HepG2 (cell line): ENCODE measurements around the gene GP1BA. TPM values are rescaled to one million over a fixed set of nuclear protein-coding genes. Genes with fewer than 3 reads are reported as not detected.

Source experiments
- ASH2L ChIP-seq: fragments of 300-600, 200-600 bp; sonication (generic); IDR thresholded peaks from 2 replicates; pipeline ENCODE4 v1.7.0; 2017; ENCODE audit warnings: low read depth, mild to moderate bottlenecking, moderate library complexity, mixed read lengths, low read length; ENCODE audit not compliant: insufficient read length
- HNRNPLL ChIP-seq: fragments of 200-400 bp; formaldehyde crosslinking; IDR thresholded peaks from 2 replicates; pipeline ENCODE4 v1.6.1; 2017; ENCODE audit warnings: mild to moderate bottlenecking, low read depth, low read length; ENCODE audit not compliant: poor library complexity, severe bottlenecking
- HOXA5 ChIP-seq: sonication (generic); formaldehyde crosslinking; IDR thresholded peaks from 2 replicates; pipeline ENCODE4 v1.4.0; 2020; ENCODE audit warnings: missing genetic modification reagents
- ISL2 ChIP-seq: sonication (generic); formaldehyde crosslinking; IDR thresholded peaks from 2 replicates; pipeline ENCODE4 v1.5.0; 2020; ENCODE audit warnings: missing genetic modification reagents
- KMT2A ChIP-seq: sonication (generic); formaldehyde crosslinking; IDR thresholded peaks from 2 replicates; pipeline ENCODE4 v1.4.0; 2020; ENCODE audit warnings: missing genetic modification reagents
- SAFB2 ChIP-seq: sonication (generic); formaldehyde crosslinking; IDR thresholded peaks from 2 replicates; pipeline ENCODE4 v1.5.1; 2020; ENCODE audit warnings: missing genetic modification reagents, low read depth, mild to moderate bottlenecking, borderline replicate concordance
- SKI ChIP-seq: fragments of 450-650 bp; IDR thresholded peaks from one replicate; pipeline ENCODE4 v1.6.1; 2018; ENCODE audit warnings: mild to moderate bottlenecking; ENCODE audit not compliant: partially characterized antibody
- SNAI1 ChIP-seq: sonication (generic); formaldehyde crosslinking; IDR thresholded peaks from 2 replicates; pipeline ENCODE4 v1.5.0; 2020; ENCODE audit warnings: mild to moderate bottlenecking, missing genetic modification reagents, borderline replicate concordance
- TAF1 ChIP-seq: sonication (generic); formaldehyde crosslinking; IDR thresholded peaks from 2 replicates; pipeline ENCODE4 v1.4.0; 2020; ENCODE audit warnings: missing genetic modification reagents
- ZBED4 ChIP-seq: sonication (generic); formaldehyde crosslinking; IDR thresholded peaks from 2 replicates; pipeline ENCODE4 v1.4.0; 2020; ENCODE audit warnings: missing genetic modification reagents, borderline replicate concordance
- ZNF326 ChIP-seq: sonication (generic); formaldehyde crosslinking; IDR thresholded peaks from 2 replicates; pipeline ENCODE4 v1.4.0; 2020; ENCODE audit warnings: missing genetic modification reagents, borderline replicate concordance
- ZNF567 ChIP-seq: sonication (generic); formaldehyde crosslinking; IDR thresholded peaks from 2 replicates; pipeline ENCODE4 v1.8.1; 2023; ENCODE audit warnings: mild to moderate bottlenecking, missing genetic modification reagents, borderline replicate concordance
- ZNF776 ChIP-seq: sonication (generic); formaldehyde crosslinking; IDR thresholded peaks from 2 replicates; pipeline ENCODE4 v1.4.0; 2020; ENCODE audit warnings: mild to moderate bottlenecking, missing genetic modification reagents
- ZNF777 ChIP-seq: sonication (generic); formaldehyde crosslinking; IDR thresholded peaks from 2 replicates; pipeline ENCODE4 v1.4.0; 2020; ENCODE audit warnings: missing genetic modification reagents
- ZSCAN21 ChIP-seq: sonication (generic); formaldehyde crosslinking; IDR thresholded peaks from 2 replicates; pipeline ENCODE4 v1.8.0; 2022; ENCODE audit warnings: mild to moderate bottlenecking, missing genetic modification reagents, moderate library complexity, borderline replicate concordance
- polyA plus RNA-seq, 8 experiments: library from polyadenylated mRNA; depleted of rRNA in 3 of 8; stranded (reverse) in 7 of 8; unstranded in 1 of 8; fragments of >200 nt; fragmentation: Illumina TruSeq in 4 of 8; extraction: Trizol in 4 of 8; gene quantifications; 2 replicates each; pipeline versions ENCODE4 v1.2.1 to v1.2.3, GENCODE V29; 2011 to 2016; ENCODE audit warnings: low read depth in 4 of 8, missing spikeins in 1 of 8, mixed read lengths in 1 of 8; ENCODE audit not compliant: insufficient read depth in 1 of 8
- total RNA-seq, 5 experiments: library from RNA; depleted of rRNA; stranded (reverse); fragments of >200 nt; fragmentation: Illumina TruSeq; extraction: Trizol; gene quantifications; 2 replicates each; pipeline ENCODE4 v1.2.3, GENCODE V29; 2016; ENCODE audit warnings: low read depth in 1 of 5
- TF ChIP-seq, protein P1 (sequence below): IDR thresholded peaks from 2 replicates; pipeline ENCODE4 v1.6.1; 2012; ENCODE audit warnings: inconsistent platforms
- TF ChIP-seq, protein P2 (sequence below): IDR thresholded peaks from 2 replicates; pipeline ENCODE4 v1.6.1; 2012; ENCODE audit warnings: low read depth, low read length, improper control_type of control experiment
- TF ChIP-seq, protein P3 (sequence below): sonication (generic); formaldehyde crosslinking; IDR thresholded peaks from 2 replicates; pipeline ENCODE4 v1.4.0; 2020; ENCODE audit warnings: mild to moderate bottlenecking, missing genetic modification reagents, borderline replicate concordance

Gene GP1BA
- total and polyA plus RNA-seq, 2 of the 13 experiments (the other 11 are each of a cell fraction or from before 2014, with no cell fraction given): not detected

- no peak for TF ChIP-seq ZNF776
- TF ChIP-seq TAF1 (CRISPR knock-in tag): peak; percentile 65
- TF ChIP-seq ASH2L: peak; percentile 2
- peak; percentile 92 for TF ChIP-seq ZNF777 (CRISPR knock-in tag)
- TF ChIP-seq SKI: no peak
- TF ChIP-seq, protein P1, sequence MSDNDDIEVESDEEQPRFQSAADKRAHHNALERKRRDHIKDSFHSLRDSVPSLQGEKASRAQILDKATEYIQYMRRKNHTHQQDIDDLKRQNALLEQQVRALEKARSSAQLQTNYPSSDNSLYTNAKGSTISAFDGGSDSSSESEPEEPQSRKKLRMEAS: peak; percentile 77
- TF ChIP-seq, protein P2, sequence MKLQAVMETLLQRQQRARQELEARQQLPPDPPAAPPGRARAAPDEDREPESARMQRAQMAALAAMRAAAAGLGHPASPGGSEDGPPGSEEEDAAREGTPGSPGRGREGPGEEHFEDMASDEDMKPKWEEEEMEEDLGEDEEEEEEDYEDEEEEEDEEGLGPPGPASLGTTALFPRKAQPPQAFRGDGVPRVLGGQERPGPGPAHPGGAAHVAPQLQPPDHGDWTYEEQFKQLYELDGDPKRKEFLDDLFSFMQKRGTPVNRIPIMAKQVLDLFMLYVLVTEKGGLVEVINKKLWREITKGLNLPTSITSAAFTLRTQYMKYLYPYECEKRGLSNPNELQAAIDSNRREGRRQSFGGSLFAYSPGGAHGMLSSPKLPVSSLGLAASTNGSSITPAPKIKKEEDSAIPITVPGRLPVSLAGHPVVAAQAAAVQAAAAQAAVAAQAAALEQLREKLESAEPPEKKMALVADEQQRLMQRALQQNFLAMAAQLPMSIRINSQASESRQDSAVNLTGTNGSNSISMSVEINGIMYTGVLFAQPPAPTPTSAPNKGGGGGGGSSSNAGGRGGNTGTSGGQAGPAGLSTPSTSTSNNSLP: no peak
- no peak for TF ChIP-seq HNRNPLL
- TF ChIP-seq ISL2 (CRISPR knock-in tag): no peak
- no peak; the same call in 1 of the 2 replicates for TF ChIP-seq HOXA5
- TF ChIP-seq ZBED4: 0 out of 2 replicates have a peak, but pooled peaks have one; percentile 8
- no peak for TF ChIP-seq KMT2A (CRISPR knock-in tag)
- no peak for TF ChIP-seq ZNF326 (CRISPR knock-in tag)
- TF ChIP-seq SAFB2: peak; percentile 90; the same call in 1 of the 2 replicates
- TF ChIP-seq, protein P3, sequence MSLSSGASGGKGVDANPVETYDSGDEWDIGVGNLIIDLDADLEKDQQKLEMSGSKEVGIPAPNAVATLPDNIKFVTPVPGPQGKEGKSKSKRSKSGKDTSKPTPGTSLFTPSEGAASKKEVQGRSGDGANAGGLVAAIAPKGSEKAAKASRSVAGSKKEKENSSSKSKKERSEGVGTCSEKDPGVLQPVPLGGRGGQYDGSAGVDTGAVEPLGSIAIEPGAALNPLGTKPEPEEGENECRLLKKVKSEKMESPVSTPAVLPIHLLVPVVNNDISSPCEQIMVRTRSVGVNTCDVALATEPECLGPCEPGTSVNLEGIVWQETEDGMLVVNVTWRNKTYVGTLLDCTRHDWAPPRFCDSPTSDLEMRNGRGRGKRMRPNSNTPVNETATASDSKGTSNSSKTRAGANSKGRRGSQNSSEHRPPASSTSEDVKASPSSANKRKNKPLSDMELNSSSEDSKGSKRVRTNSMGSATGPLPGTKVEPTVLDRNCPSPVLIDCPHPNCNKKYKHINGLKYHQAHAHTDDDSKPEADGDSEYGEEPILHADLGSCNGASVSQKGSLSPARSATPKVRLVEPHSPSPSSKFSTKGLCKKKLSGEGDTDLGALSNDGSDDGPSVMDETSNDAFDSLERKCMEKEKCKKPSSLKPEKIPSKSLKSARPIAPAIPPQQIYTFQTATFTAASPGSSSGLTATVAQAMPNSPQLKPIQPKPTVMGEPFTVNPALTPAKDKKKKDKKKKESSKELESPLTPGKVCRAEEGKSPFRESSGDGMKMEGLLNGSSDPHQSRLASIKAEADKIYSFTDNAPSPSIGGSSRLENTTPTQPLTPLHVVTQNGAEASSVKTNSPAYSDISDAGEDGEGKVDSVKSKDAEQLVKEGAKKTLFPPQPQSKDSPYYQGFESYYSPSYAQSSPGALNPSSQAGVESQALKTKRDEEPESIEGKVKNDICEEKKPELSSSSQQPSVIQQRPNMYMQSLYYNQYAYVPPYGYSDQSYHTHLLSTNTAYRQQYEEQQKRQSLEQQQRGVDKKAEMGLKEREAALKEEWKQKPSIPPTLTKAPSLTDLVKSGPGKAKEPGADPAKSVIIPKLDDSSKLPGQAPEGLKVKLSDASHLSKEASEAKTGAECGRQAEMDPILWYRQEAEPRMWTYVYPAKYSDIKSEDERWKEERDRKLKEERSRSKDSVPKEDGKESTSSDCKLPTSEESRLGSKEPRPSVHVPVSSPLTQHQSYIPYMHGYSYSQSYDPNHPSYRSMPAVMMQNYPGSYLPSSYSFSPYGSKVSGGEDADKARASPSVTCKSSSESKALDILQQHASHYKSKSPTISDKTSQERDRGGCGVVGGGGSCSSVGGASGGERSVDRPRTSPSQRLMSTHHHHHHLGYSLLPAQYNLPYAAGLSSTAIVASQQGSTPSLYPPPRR (CRISPR knock-in tag): no peak
- TF ChIP-seq SNAI1: 0 out of 2 replicates have a peak, but pooled peaks have one; percentile 40
- peak; percentile 46; the same call in 1 of the 2 replicates for TF ChIP-seq ZSCAN21 (CRISPR knock-in tag)
- 0 out of 2 replicates have a peak, but pooled peaks have one; percentile 78 for TF ChIP-seq ZNF567 (CRISPR knock-in tag)
Observed at GRCh38 chr17:4947411-4948165, 15.5 kb downstream of the GP1BA start (continued).
